Heart right ventricle (tissue), 16 donors: ENCODE measurements around the gene HNRNPA2B1. TPM values are rescaled to one million over a fixed set of nuclear protein-coding genes. Genes with fewer than 3 reads are reported as not detected.

ENCODE experiments used
- ATAC-seq, 8 donors: fragments of 200-7000 bp; cut with Tn5 transposase; one replicate each; pipeline ENCODE4 v1.9.1; 2020; ENCODE audit warnings: mild to moderate bottlenecking in 8 of 8, moderate library complexity in 8 of 8, moderate number of reproducible peaks in 1 of 8
- DNase-seq, 2 donors: peaks; one replicate each; pipeline ENCODE4 v3.0.0-alpha.2; 2020
- H3K27ac ChIP-seq, 10 donors: fragments of 200-600 bp; sonication (generic) in 2 of 10; one replicate each; pipeline versions ENCODE4 v1.5.0 to v1.8.0; 2020 to 2022; ENCODE audit warnings: mild to moderate bottlenecking in 3 of 10
- H3K27me3 ChIP-seq, 7 donors: fragments of 200-600 bp; one replicate each; pipeline ENCODE4 v1.8.0; 2021 to 2022; ENCODE audit warnings: mild to moderate bottlenecking in 2 of 7
- H3K36me3 ChIP-seq, 9 donors: fragments of 200-600 bp; sonication (generic) in 1 of 9; one replicate each; pipeline versions ENCODE4 v1.5.0 to v1.8.0; 2020 to 2022; ENCODE audit warnings: mild to moderate bottlenecking in 2 of 9
- H3K4me1 ChIP-seq, 9 donors: fragments of 200-600 bp; sonication (generic) in 1 of 9; one replicate each; pipeline versions ENCODE4 v1.5.0 to v1.8.0; 2020 to 2022; ENCODE audit warnings: mild to moderate bottlenecking in 4 of 9
- H3K4me3 ChIP-seq, 10 donors: fragments of 200-600 bp; sonication (generic) in 2 of 10; one replicate each; pipeline versions ENCODE4 v1.5.0 to v1.8.0; 2020 to 2022; ENCODE audit warnings: mild to moderate bottlenecking in 7 of 10, moderate library complexity in 2 of 10
- H3K9me3 ChIP-seq, 11 donors: fragments of 200-600 bp in 10 of 11; sonication (generic) in 2 of 11; one replicate each; pipeline versions ENCODE4 v1.5.0 to v1.8.0; 2013 to 2022; ENCODE audit warnings: mild to moderate bottlenecking in 2 of 11, control low read depth in 1 of 11, moderate library complexity in 1 of 11
- WGBS, 2 donors: extraction: QIAGEN DNeasy Blood & Tissue Kit; methylation state at CpG; one replicate each; pipeline ENCODE4 v1.1.7; 2013; ENCODE audit warnings: inconsistent platforms in 1 of 2; 5-methylcytosine and 5-hydroxymethylcytosine counted together
- intact Hi-C, 10 donors: fragments of 100-400 bp; cut with DNase I; formaldehyde crosslinking; loops; one replicate each; pipeline versions ENCODE4 v1.11.1 to v1.14.2; 2022
- polyA plus RNA-seq, 2 donors: library from polyadenylated mRNA; stranded (reverse); fragments of 200-250 nt; gene quantifications; one replicate each; pipeline ENCODE4 v1.2.3, GENCODE V29; 2013
- total RNA-seq, 10 donors: library from RNA; stranded (reverse); fragmentation: NEBNext Ultra II Directional in 3 of 10; extraction: Animal tissue kit (Norgen Biotek cat#: 25700) in 3 of 10; gene quantifications; one replicate each; pipeline versions ENCODE4 v1.2.1 to v1.2.4, GENCODE V29; 2021 to 2023
- TF ChIP-seq, protein P1 (sequence below), 9 donors: fragments of 200-600 bp; sonication (generic) in 2 of 9; IDR thresholded peaks; one replicate each; pipeline versions ENCODE4 v1.5.0 to v1.8.0; 2021 to 2022; ENCODE audit warnings: antibody characterized with exemption in 9 of 9, mild to moderate bottlenecking in 5 of 9, moderate library complexity in 1 of 9
- donor health status: Arrhythmogenic right ventricular cardiomyopathy.
- donor health status: ischemic (EF 13 %, LVEDD 7.1; RV severe dilation, severe dysfunction).
- donor health status: healthy with polysubstance abuse.
- donor health status: DM: no; HTN: yes; CAD: no.
- donor health status: DM: no; HTN: no; CAD: no.
- donor health status: ischemic (EF 25% LVEDD 6.9; RV normal size, moderate dysfunction).
- donor health status: ischemic (EF 25% LVEDD 5.7; RV mildly dilated, moderate dysfunction).
- donor health status: healthy.
- donor health status: DM: yes; HTN: yes; CAD: no.
- donor health status: Ischemic cardiomyopathy.
- donor health status: ischemic (EF 35%, LVEDD 5.7; RV mildly dilated, moderate dysfunction).
- donor health status: nonischemic (EF 11% LVEDD 7.7; RV severe dilation, severe dysfunction).
- donor health status: DM: yes; HTN: yes; CAD: no.
- donor health status: PGD.
- donor health status: ischemic (EF 29% LVEDD 5.4; RV normal size, mild dysfunction).
- donor health status: nonischemic (EF 23%, LVEDD 6.1; RV moderate dilation, normal function).

Gene HNRNPA2B1
- total and polyA plus RNA-seq, 12 donors, result 364 to 667 (median 404) TPM

DNA sequence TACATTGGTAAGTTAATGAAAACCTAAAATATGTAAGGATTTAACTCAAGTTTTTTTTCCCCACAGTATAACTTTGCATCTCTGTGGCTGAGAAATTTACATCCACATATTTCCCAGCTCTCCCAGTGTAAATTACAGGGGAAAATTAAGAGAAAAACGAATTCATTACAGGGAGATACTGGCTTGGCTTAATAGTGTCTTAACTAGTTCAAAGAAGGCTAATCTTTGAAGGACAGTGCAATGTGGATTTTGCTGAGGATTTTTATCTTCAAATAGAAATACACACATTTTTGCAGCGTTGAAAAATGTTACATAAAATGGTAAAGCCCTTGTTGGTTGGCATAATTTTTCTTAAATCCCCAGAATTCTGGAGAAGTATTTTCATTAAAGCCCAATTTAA is 2.5 kb upstream of the HNRNPA2B1 start:
- TF ChIP-seq, protein P1, sequence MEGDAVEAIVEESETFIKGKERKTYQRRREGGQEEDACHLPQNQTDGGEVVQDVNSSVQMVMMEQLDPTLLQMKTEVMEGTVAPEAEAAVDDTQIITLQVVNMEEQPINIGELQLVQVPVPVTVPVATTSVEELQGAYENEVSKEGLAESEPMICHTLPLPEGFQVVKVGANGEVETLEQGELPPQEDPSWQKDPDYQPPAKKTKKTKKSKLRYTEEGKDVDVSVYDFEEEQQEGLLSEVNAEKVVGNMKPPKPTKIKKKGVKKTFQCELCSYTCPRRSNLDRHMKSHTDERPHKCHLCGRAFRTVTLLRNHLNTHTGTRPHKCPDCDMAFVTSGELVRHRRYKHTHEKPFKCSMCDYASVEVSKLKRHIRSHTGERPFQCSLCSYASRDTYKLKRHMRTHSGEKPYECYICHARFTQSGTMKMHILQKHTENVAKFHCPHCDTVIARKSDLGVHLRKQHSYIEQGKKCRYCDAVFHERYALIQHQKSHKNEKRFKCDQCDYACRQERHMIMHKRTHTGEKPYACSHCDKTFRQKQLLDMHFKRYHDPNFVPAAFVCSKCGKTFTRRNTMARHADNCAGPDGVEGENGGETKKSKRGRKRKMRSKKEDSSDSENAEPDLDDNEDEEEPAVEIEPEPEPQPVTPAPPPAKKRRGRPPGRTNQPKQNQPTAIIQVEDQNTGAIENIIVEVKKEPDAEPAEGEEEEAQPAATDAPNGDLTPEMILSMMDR (IDR thresholded peaks at IDR 0.05), result no peak
- Histone ChIP-seq H3K9me3 (no peaks in the 10 kb centered on the region), H3K4me3 (peak overlapping the region in 9 of 10 donors; percentile 65 to 99 (median 85)), H3K36me3 (peaks cover 0 to 36% (median 11%) of the 10 kb centered on the region in 9 donors), H3K27ac (peak overlapping the region in 7 of 10 donors; percentile 93 to 100 (median 99)), H3K27me3 (no peaks in the 10 kb centered on the region), H3K4me1 (peaks cover 0 to 43% (median 28%) of the 10 kb centered on the region in 9 donors)
- intact Hi-C loops, result loop anchor here in 2 of 10 donors (10.0 kb wide), 2 partner anchors 72 to 308 kb away; no protein-coding TSS in a partner anchor
- no peak for DNase-seq
- no peak for ATAC-seq
- WGBS, 2 donors, result 9 to 10% methylated on average over 2 of the region's 2 CpGs

DNA sequence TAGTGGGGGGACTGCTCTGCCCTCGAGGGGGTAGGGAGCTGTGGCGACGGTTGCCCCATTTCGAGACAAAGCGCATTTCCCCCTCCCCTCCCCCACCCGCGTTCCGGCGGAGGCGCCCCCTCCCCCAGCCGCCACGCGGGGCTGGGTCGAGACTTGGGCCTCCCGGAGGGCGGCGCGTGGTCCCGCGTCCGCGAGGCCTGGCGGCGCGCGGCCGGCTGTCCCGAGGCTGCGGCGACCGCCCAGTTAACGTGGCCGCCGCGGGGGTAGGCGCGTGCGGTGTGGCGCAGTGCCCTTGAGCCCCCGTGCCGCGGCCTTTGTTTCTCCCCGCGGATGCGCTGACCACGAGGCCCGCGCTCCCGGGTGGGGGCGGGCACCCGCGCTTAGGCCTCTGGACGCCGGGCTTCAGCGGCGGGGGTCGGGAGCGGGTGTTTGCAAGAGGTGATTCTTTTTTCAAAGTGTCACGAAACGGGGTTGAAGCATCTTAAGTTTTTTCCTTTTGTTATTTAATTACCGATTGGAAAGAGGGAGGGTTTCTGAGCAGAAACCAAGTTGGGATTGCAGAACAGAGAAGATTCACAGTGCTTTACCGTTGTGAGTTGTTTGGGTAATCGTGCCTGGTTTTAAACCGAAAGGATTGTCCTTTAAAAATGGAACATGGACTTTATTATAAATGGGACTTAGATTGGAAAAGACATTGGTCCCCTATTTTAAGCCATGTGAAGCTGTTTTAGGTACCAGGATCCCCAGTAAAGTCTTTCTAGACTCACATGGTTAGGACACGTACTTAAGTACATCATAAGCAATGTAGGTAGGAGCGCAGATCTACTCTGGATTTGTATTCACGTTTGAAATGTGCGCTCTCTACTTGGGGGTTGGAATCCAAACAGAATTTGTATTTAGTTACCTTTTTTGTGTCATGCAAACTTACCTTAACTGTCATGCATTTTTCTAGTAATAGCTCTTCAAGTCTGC is 1.8 kb upstream of the HNRNPA2B1 start:
- Histone ChIP-seq H3K36me3 (peaks cover 0 to 34% (median 11%) of the 10 kb centered on the region in 9 donors), H3K9me3 (no peaks in the 10 kb centered on the region), H3K4me1 (peaks cover 0 to 45% (median 35%) of the 10 kb centered on the region in 9 donors), H3K4me3 (peak overlapping the region; percentile 65 to 99 (median 88)), H3K27me3 (no peaks in the 10 kb centered on the region), H3K27ac (peak overlapping the region; percentile 93 to 100 (median 99))
- 1% methylated on average over 56 to 67 of the region's 68 CpGs for WGBS, 2 donors
- ATAC-seq (peak in 5 of 8 donors; percentile 1 to 49 (median 7)), DNase-seq (peak; percentile 47 to 66)
- intact Hi-C loops, result loop anchor here in 2 of 10 donors (10.0 kb wide), 2 partner anchors 72 to 308 kb away; no protein-coding TSS in a partner anchor
- TF ChIP-seq, protein P1 (IDR thresholded peaks at IDR 0.05), result peak in 1 of 9 donors; percentile 4

DNA sequence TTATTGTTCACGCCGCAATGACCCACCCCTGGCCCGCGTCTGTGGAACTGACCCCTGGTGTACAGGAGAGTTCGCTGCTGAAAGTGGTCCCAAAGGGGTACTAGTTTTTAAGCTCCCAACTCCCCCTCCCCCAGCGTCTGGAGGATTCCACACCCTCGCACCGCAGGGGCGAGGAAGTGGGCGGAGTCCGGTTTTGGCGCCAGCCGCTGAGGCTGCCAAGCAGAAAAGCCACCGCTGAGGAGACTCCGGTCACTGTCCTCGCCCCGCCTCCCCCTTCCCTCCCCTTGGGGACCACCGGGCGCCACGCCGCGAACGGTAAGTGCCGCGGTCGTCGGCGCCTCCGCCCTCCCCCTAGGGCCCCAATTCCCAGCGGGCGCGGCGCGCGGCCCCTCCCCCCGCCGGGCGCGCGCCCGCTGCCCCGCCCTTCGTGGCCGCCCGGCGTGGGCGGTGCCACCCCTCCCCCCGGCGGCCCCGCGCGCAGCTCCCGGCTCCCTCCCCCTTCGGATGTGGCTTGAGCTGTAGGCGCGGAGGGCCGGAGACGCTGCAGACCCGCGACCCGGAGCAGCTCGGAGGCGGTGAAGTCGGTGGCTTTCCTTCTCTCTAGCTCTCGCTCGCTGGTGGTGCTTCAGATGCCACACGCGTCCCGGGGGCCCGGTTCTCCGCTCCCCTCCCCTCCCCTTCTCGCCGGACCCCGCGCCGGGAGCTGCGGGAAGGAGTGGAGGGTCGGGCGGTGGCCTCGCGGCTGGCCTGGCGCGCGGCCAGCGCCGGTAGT is 887 bp upstream of the HNRNPA2B1 start, which contains the start of gene CBX3:
TSS of gene CBX3 (plus strand) at position 499 of the 772 bp plus-strand sequence. CDS start 1,254 bp downstream, outside the sequence.
- TF ChIP-seq, protein P1 (IDR thresholded peaks at IDR 0.05), result no peak
- peak; percentile 92 to 93 for DNase-seq
- peaks cover 4 to 54% (median 44%) of the 10 kb centered on the region in 9 donors for H3K4me1 ChIP-seq
- H3K9me3 ChIP-seq, result no peaks in the 10 kb centered on the region
- intact Hi-C loops, result loop anchor here in 2 of 10 donors (10.0 kb wide), 2 partner anchors 73 to 307 kb away; no protein-coding TSS in a partner anchor
- ATAC-seq, result peak; percentile 70 to 82 (median 76)
- H3K36me3 ChIP-seq, result peaks cover 0 to 34% (median 9%) of the 10 kb centered on the region in 9 donors
- H3K27ac ChIP-seq, result peak within 1 kb of the TSS; percentile 93 to 100 (median 99)
- WGBS, 2 donors, result 0 to 9% methylated on average over 72 to 82 of the region's 86 CpGs
- peak within 1 kb of the TSS; percentile 65 to 99 (median 88) for H3K4me3 ChIP-seq
- H3K27me3 ChIP-seq, result no peaks in the 10 kb centered on the region
